Measurements from ENCODE around the gene KHNYN. TPM values are rescaled to one million over a fixed set of nuclear protein-coding genes. Genes with fewer than 3 reads are reported as not detected.
"Not testable (repeated sequence)": the region's sequence is repeated elsewhere in the genome, so short reads cannot be mapped to it uniquely, and the experiment has no call there.

The KHNYN gene
- total RNA-seq (2014; rRNA removed; shearing (Covaris generic)): 12.5 and 25.1 TPM in 2 replicates

DNA sequence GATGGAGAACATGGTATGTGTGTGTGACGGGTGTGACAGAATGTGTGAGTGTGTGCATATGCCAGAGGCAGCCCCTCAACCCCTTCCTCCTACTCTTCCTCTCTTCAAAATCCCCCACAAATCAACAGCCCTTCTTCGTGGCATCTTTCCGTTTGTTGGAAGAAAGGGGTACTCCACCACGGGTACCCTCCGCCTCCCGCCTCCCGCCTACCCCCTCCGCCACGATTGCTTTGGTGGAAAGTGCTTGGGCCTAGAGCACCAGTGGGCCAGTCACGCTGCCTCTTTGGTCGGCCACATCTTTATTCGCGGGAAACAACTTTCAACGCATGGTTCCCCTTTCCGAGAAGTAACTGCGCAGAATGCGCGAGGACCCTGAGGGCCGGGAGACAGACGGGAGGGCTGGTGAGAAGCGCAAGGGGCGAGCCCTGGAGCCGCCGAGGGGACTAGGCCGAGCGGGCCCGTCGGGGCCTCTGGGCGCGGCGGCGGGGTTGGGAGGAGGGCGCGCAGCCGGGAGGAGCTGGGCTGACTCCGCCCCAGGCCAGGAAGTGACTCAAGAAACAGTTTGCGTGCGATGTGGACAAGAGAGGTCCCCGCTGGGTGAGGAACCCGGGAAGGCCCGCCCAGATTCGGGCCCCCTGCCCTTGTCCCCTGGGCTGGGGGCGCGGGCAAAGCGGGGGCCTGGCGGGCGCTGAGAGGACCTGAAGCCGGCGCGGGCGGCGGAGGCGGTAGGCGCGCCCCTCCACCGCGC is at the start of gene KHNYN, which contains the start of gene CBLN3:
Gene KHNYN, plus strand, starts transcription at position 560 of the 748 bp plus-strand sequence. CDS start 777 bp downstream, outside the sequence.
Gene CBLN3, minus strand, starts transcription at position 274 of the 748 bp plus-strand sequence. CDS start 614 bp downstream, outside the sequence.
- DNase-seq (ENCODE audit: low read depth in 1 of 2, low spot score in 2 of 2): peak; percentile 86 to 92
- Histone ChIP-seq H3K27me3 (replicated peaks) (no peaks in the 10 kb centered on the region), H3K4me3 (peak within 1 kb of the TSS; percentile 77), H3K9me3 (replicated peaks) (no peaks in the 10 kb centered on the region), H3K4me1 (replicated peaks) (peaks cover 34% of the 10 kb centered on the region), H3K27ac (peak within 1 kb of the TSS; percentile 99), H3K36me3 (peaks cover 41% of the 10 kb centered on the region)

- no peak for DNase-seq (ENCODE audit: low read depth in 1 of 2, low spot score in 2 of 2)
- Histone ChIP-seq H3K9me3 (replicated peaks) (no peaks in the 10 kb centered on the region), H3K27me3 (replicated peaks) (no peaks in the 10 kb centered on the region), H3K36me3 (peaks cover 4% of the 10 kb centered on the region; the same call in 1 of the 2 replicates), H3K4me3 (no peak overlapping the region), H3K4me1 (replicated peaks) (no peaks in the 10 kb centered on the region), H3K27ac (no peak overlapping the region)
Observed at GRCh38 chr14:24381363-24382063, 48.2 kb upstream of the KHNYN start.

DNA sequence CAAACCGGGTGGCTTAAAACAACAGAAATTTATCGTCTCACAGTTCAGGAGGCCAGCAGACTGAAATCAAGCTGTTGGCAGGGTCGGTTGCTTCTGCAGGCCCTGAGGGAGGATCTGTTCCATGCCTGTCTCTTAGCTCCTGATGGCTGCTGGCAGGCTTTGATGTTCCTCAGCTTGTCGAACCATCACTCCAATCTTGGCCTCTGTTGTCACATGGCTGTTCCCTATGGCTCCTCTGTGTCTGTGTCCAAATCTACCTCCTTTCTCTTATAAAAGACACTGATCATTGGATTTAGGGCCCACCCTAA is 47.7 kb upstream of the KHNYN start:
- DNase-seq (ENCODE audit: low read depth in 1 of 2, low spot score in 2 of 2): no peak
- Histone ChIP-seq H3K27ac (no peak overlapping the region), H3K27me3 (replicated peaks) (no peaks in the 10 kb centered on the region), H3K4me3 (no peak overlapping the region), H3K4me1 (replicated peaks) (no peaks in the 10 kb centered on the region), H3K36me3 (peaks cover 4% of the 10 kb centered on the region; the same call in 1 of the 2 replicates), H3K9me3 (replicated peaks) (no peaks in the 10 kb centered on the region)

DNA sequence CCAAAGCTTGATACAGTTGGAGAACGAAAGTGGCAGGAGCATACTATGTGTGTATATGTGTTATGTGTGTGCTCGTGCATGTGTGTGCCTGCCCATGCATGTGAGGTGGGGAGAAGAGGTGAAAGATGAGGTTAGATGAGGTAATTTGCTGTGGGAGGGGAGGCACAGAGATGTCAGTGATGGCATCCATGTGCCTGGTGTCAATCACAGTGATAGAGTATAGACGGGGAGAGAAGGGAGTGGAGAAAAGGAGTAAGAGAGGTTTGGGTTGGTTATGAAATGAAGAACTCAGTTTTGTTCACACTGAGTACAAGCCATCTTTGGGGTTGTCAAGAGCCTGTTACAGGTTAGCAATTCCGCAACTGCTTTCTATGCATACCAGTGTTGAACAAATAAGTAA is 45.6 kb upstream of the KHNYN start:
- Histone ChIP-seq H3K27me3 (replicated peaks) (no peaks in the 10 kb centered on the region), H3K4me1 (replicated peaks) (peaks cover 10% of the 10 kb centered on the region), H3K27ac (no peak overlapping the region), H3K36me3 (no peaks in the 10 kb centered on the region), H3K4me3 (no peak overlapping the region), H3K9me3 (replicated peaks) (no peaks in the 10 kb centered on the region)
- no peak for DNase-seq (ENCODE audit: low read depth in 1 of 2, low spot score in 2 of 2)

- Histone ChIP-seq H3K27ac (no peak overlapping the region), H3K4me1 (replicated peaks) (peaks cover 12% of the 10 kb centered on the region), H3K4me3 (no peak overlapping the region), H3K9me3 (replicated peaks) (no peaks in the 10 kb centered on the region), H3K27me3 (replicated peaks) (no peaks in the 10 kb centered on the region), H3K36me3 (no peaks in the 10 kb centered on the region)
- DNase-seq (ENCODE audit: low read depth in 1 of 2, low spot score in 2 of 2): no peak
Observed at GRCh38 chr14:24385524-24385923, 44.2 kb upstream of the KHNYN start.

- H3K4me3 ChIP-seq: no peak overlapping the region
- no peaks in the 10 kb centered on the region for H3K27me3 ChIP-seq (replicated peaks)
- H3K36me3 ChIP-seq: no peaks in the 10 kb centered on the region
- H3K27ac ChIP-seq: no peak overlapping the region
- peaks cover 12% of the 10 kb centered on the region for H3K4me1 ChIP-seq (replicated peaks)
- H3K9me3 ChIP-seq (replicated peaks): no peaks in the 10 kb centered on the region
- DNase-seq (ENCODE audit: low read depth in 1 of 2, low spot score in 2 of 2): no peak
Observed at GRCh38 chr14:24387009-24387345, 42.8 kb upstream of the KHNYN start.

GRCh38 chr14:24387579-24387978 is 42.2 kb upstream of the KHNYN start:
- H3K4me1 ChIP-seq (replicated peaks): peaks cover 18% of the 10 kb centered on the region
- not testable (repeated sequence) for H3K27ac ChIP-seq; H3K27me3 ChIP-seq (replicated peaks); H3K36me3 ChIP-seq; H3K9me3 ChIP-seq (replicated peaks); DNase-seq (ENCODE audit: low read depth in 1 of 2, low spot score in 2 of 2); H3K4me3 ChIP-seq

- Histone ChIP-seq H3K27ac (peak overlapping the region; percentile 45; the same call in 1 of the 2 replicates), H3K27me3 (replicated peaks) (no peaks in the 10 kb centered on the region), H3K4me3 (no peak overlapping the region), H3K4me1 (replicated peaks) (peaks cover 18% of the 10 kb centered on the region), H3K36me3 (no peaks in the 10 kb centered on the region), H3K9me3 (replicated peaks) (no peaks in the 10 kb centered on the region)
- DNase-seq (ENCODE audit: low read depth in 1 of 2, low spot score in 2 of 2): no peak
Observed at GRCh38 chr14:24388474-24389179, 41.1 kb upstream of the KHNYN start.

DNA sequence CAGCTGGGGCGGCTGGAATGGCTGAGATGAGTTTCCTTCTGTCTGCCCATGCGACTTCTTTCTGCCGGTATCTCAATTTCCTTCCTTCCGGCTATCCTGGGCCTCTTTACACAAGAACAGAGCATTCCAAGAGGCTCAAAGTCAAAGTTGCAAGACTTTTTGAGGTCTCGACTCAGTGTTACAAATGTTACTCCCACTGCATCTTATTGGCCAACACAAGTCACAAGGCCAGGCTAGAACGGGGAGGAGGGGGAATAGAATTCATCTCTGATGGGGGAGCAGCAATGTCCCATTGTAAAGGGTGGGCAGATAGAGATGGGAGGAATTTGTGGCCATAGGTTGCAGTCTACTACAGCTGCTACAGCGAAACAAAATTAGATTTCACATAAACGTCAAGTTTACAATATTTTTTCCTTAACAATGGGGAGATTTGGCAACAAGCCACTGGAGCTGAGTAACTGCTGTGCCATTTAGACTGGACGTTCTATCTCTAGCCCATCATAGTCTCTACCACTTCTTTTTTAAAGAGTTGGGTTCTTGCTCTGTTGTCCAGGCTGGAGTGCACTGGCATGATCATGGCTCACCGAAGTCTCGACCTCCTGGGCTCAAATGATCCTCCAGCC is 40.4 kb upstream of the KHNYN start:
- Histone ChIP-seq H3K36me3 (no peaks in the 10 kb centered on the region), H3K27me3 (replicated peaks) (no peaks in the 10 kb centered on the region), H3K4me3 (no peak overlapping the region), H3K4me1 (replicated peaks) (peaks cover 18% of the 10 kb centered on the region), H3K27ac (peak overlapping the region; percentile 45; the same call in 1 of the 2 replicates), H3K9me3 (replicated peaks) (no peaks in the 10 kb centered on the region)
- DNase-seq (ENCODE audit: low read depth in 1 of 2, low spot score in 2 of 2): peak; percentile 67 to 76

GRCh38 chr14:24390701-24391468 is 38.9 kb upstream of the KHNYN start:
- no peak for DNase-seq (ENCODE audit: low read depth in 1 of 2, low spot score in 2 of 2)
- H3K36me3 ChIP-seq: no peaks in the 10 kb centered on the region
- no peak overlapping the region for H3K27ac ChIP-seq
- H3K27me3 ChIP-seq (replicated peaks): no peaks in the 10 kb centered on the region
- no peaks in the 10 kb centered on the region for H3K9me3 ChIP-seq (replicated peaks)
- H3K4me1 ChIP-seq (replicated peaks): peaks cover 18% of the 10 kb centered on the region
- H3K4me3 ChIP-seq: no peak overlapping the region

DNA sequence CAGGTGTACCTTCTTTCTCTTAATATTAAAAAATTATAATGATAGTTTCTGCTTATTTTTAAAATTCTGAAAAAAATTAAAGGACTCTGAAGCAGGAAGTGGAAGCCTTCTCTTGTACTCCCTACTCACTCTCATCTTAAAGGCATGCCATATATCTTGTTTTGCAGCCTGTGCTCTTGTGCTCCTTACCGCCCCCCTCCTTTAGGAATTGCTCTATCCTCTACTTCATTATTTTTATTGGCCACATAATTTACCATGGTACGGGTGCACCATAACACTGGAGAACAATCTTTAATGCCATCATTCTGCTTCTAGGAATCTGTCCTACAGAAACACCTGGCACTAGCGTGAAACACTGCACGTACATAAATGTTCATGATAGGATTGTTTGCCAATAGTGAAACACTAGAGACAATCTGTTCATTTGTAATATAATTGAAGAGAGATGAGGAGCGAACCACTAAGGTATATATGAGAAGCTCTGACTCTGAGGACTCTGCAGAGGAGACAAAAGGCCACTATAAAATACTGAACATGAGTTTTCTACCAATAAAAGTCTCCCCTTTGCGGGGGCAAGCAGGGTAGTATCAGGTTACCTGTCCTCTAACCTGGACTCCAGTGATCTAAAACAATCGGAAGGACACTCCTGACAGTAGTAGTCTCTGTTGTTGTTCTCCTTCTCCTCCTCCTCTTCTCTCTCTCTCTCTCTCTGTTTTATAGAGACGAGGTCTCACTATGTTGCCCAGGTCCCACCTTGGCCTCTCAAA is 37.2 kb upstream of the KHNYN start:
- H3K27ac ChIP-seq: no peak overlapping the region
- no peaks in the 10 kb centered on the region for H3K9me3 ChIP-seq (replicated peaks)
- H3K27me3 ChIP-seq (replicated peaks): no peaks in the 10 kb centered on the region
- no peak for DNase-seq (ENCODE audit: low read depth in 1 of 2, low spot score in 2 of 2)
- H3K36me3 ChIP-seq: no peaks in the 10 kb centered on the region
- peaks cover 18% of the 10 kb centered on the region for H3K4me1 ChIP-seq (replicated peaks)
- no peak overlapping the region for H3K4me3 ChIP-seq

DNA sequence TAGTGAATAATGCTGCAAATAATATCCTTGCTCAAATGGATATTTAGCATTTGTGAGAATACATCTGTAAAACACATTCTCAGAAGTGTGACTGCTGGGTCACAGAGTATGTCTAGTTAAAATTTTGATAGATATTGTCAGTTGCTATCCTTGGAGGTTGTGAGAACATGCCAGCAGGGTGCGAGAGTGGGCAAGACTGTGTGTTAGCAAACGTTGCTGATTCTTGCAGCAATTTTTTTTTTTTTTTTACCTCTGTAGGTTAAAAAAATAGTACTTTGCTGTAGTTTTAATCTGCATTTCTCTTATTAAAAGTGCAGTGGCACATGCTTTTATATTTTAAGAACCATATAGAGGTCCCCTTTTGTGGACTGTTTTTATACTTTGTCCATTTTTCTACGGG is 35.5 kb upstream of the KHNYN start:
- H3K4me1 ChIP-seq (replicated peaks): peaks cover 10% of the 10 kb centered on the region
- H3K4me3 ChIP-seq: no peak overlapping the region
- no peaks in the 10 kb centered on the region for H3K9me3 ChIP-seq (replicated peaks)
- H3K36me3 ChIP-seq: no peaks in the 10 kb centered on the region
- no peak overlapping the region for H3K27ac ChIP-seq
- H3K27me3 ChIP-seq (replicated peaks): no peaks in the 10 kb centered on the region
- DNase-seq (ENCODE audit: low read depth in 1 of 2, low spot score in 2 of 2): no peak
